ENCODE data around the gene TBC1D22B.

Gene TBC1D22B

GRCh38 chr6:37257634-37258404 is at the start of gene TBC1D22B, which contains the start of gene TMEM217:
TBC1D22B (plus strand) TSS chr6:37257772; CDS start chr6:37257918, 146 bp downstream.
TMEM217 (minus strand) TSS chr6:37258144; CDS start chr6:37219030, 39,114 bp downstream.
- peak; percentile 98 for DNase-seq (ENCODE audit: low spot score)

- DNase-seq (ENCODE audit: low spot score), result peak; percentile 69
Observed at GRCh38 chr6:37207903-37208456, 49.6 kb upstream of the TBC1D22B start.

GRCh38 chr6:37208793-37209192 is 48.8 kb upstream of the TBC1D22B start:
- DNase-seq (ENCODE audit: low spot score), result no peak

- no peak for DNase-seq (ENCODE audit: low spot score)
Observed at GRCh38 chr6:37209461-37210205, 47.9 kb upstream of the TBC1D22B start.

- DNase-seq (ENCODE audit: low spot score), result peak; percentile 74
Observed at GRCh38 chr6:37210313-37210968, 47.1 kb upstream of the TBC1D22B start.

GRCh38 chr6:37212268-37212667 is 45.3 kb upstream of the TBC1D22B start:
- no peak for DNase-seq (ENCODE audit: low spot score)

GRCh38 chr6:37218061-37218460 is 39.5 kb upstream of the TBC1D22B start:
- no peak for DNase-seq (ENCODE audit: low spot score)

- no peak for DNase-seq (ENCODE audit: low spot score)
Observed at GRCh38 chr6:37218511-37218910, 39.1 kb upstream of the TBC1D22B start.

GRCh38 chr6:37221585-37222124 is 35.9 kb upstream of the TBC1D22B start:
- no peak for DNase-seq (ENCODE audit: low spot score)

GRCh38 chr6:37222125-37222967 is 35.2 kb upstream of the TBC1D22B start:
- peak; percentile 86 for DNase-seq (ENCODE audit: low spot score)

GRCh38 chr6:37222992-37223391 is 34.6 kb upstream of the TBC1D22B start:
- DNase-seq (ENCODE audit: low spot score), result no peak

GRCh38 chr6:37225350-37226169 is 32.0 kb upstream of the TBC1D22B start:
- no peak for DNase-seq (ENCODE audit: low spot score)

- no peak for DNase-seq (ENCODE audit: low spot score)
Observed at GRCh38 chr6:37230104-37230503, 27.5 kb upstream of the TBC1D22B start.

GRCh38 chr6:37232430-37233017 is 25.0 kb upstream of the TBC1D22B start:
- no peak for DNase-seq (ENCODE audit: low spot score)

- DNase-seq (ENCODE audit: low spot score), result no peak
Observed at GRCh38 chr6:37233541-37233940, 24.0 kb upstream of the TBC1D22B start.

GRCh38 chr6:37236921-37237320 is 20.7 kb upstream of the TBC1D22B start:
- DNase-seq (ENCODE audit: low spot score), result no peak

- no peak for DNase-seq (ENCODE audit: low spot score)
Observed at GRCh38 chr6:37237789-37238188, 19.8 kb upstream of the TBC1D22B start.

GRCh38 chr6:37238381-37238780 is 19.2 kb upstream of the TBC1D22B start:
- DNase-seq (ENCODE audit: low spot score), result no peak

GRCh38 chr6:37239526-37239925 is 18.0 kb upstream of the TBC1D22B start:
- no peak for DNase-seq (ENCODE audit: low spot score)
